ENCODE measurements around the gene PIGH. TPM values are rescaled to one million over a fixed set of nuclear protein-coding genes. Genes with fewer than 3 reads are reported as not detected.

Gene PIGH
- total and polyA plus RNA-seq, 2 of the 13 experiments (the other 11 are each of a cell fraction or from before 2014, with no cell fraction given), result 30.0 to 43.5 TPM

GRCh38 chr14:67599698-67600561 is at the start of gene PIGH (continued):
- no peak for TF ChIP-seq KIAA2018 (CRISPR knock-in tag; IDR thresholded peaks at IDR 0.05; ENCODE audit: borderline replicate concordance)
- TF ChIP-seq KLF16 (CRISPR knock-in tag; IDR thresholded peaks at IDR 0.05), result peak in 1 of 2 experiments; percentile 84; a peak in 2 of 4 replicates
- no peak for TF ChIP-seq ZNF720 (CRISPR knock-in tag; IDR thresholded peaks at IDR 0.05)
- no peak; the same call in 1 of the 2 replicates for TF ChIP-seq ZNF234 (CRISPR knock-in tag; conservative IDR thresholded peaks at IDR 0.05)
- TF ChIP-seq ZNF317 (CRISPR knock-in tag; IDR thresholded peaks at IDR 0.05), result no peak; the same call in 1 of the 2 replicates
- TF ChIP-seq REPIN1 (CRISPR knock-in tag; IDR thresholded peaks at IDR 0.05; ENCODE audit: borderline replicate concordance, low read depth), result peak; percentile 85
- TF ChIP-seq GLMP (CRISPR knock-in tag; IDR thresholded peaks at IDR 0.05; ENCODE audit: borderline replicate concordance), result no peak
- peak; percentile 92 for TF ChIP-seq ZGPAT (CRISPR knock-in tag; IDR thresholded peaks at IDR 0.05)
- TF ChIP-seq, protein P1, sequence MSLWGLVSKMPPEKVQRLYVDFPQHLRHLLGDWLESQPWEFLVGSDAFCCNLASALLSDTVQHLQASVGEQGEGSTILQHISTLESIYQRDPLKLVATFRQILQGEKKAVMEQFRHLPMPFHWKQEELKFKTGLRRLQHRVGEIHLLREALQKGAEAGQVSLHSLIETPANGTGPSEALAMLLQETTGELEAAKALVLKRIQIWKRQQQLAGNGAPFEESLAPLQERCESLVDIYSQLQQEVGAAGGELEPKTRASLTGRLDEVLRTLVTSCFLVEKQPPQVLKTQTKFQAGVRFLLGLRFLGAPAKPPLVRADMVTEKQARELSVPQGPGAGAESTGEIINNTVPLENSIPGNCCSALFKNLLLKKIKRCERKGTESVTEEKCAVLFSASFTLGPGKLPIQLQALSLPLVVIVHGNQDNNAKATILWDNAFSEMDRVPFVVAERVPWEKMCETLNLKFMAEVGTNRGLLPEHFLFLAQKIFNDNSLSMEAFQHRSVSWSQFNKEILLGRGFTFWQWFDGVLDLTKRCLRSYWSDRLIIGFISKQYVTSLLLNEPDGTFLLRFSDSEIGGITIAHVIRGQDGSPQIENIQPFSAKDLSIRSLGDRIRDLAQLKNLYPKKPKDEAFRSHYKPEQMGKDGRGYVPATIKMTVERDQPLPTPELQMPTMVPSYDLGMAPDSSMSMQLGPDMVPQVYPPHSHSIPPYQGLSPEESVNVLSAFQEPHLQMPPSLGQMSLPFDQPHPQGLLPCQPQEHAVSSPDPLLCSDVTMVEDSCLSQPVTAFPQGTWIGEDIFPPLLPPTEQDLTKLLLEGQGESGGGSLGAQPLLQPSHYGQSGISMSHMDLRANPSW (CRISPR knock-in tag; IDR thresholded peaks at IDR 0.05; ENCODE audit: borderline replicate concordance), result no peak
- TF ChIP-seq TBL1XR1 (IDR thresholded peaks at IDR 0.05; ENCODE audit: borderline replicate concordance, low read length, partially characterized antibody), result no peak
- TF ChIP-seq RFXANK (CRISPR knock-in tag; IDR thresholded peaks at IDR 0.05), result peak; percentile 47; the same call in 1 of the 2 replicates
- TF ChIP-seq EP300 (IDR thresholded peaks at IDR 0.05; ENCODE audit: low read depth in 2 of 2, low read length in 2 of 2), result peak in 1 of 2 experiments; percentile 42; a peak in 1 of 4 replicates
- TF ChIP-seq EP300 (CRISPR knock-in tag; IDR thresholded peaks at IDR 0.05; ENCODE audit: borderline replicate concordance), result no peak
- no peak for TF ChIP-seq NCOA5 (CRISPR knock-in tag; IDR thresholded peaks at IDR 0.05)

Data from HepG2 (cell line).